ENCODE data around the gene SERTAD1. TPM values are rescaled to one million over a fixed set of nuclear protein-coding genes. Genes with fewer than 3 reads are reported as not detected.

The SERTAD1 gene
- total and polyA plus RNA-seq, 2 of the 4 experiments (the other 2 are of a cell fraction), result 21.1 to 27.4 TPM

DNA sequence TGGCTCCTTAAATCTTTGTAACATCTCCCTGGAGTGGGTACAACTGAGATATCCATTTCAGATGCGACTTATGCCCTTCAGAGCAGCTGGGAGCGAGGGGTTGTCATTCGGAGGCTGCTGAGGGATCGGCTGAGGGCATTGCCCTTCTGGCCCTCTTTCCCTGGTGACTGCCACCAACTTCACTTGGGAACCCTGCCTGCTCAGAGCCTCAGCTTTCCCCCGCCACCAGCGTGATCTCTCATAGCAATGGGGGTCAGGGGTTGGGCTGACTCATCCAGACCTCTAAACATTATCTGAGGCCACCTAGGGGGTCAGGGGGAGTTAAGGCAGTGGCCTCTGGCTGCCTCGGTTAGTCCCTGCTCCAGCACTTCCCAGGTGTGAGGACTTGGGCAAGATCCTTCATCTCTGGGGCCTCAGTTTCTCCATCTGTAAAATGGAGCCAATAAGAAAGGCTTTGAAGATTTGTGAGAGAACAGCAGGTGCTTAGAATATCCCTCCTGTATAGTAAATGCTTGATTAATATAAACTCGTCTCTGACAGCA lies 13.8 kb downstream of the SERTAD1 start:
- peaks cover 2% of the 10 kb centered on the region for H3K4me1 ChIP-seq (ENCODE audit: control insufficient read depth, insufficient read depth, low read length)
- H4K20me1 ChIP-seq (ENCODE audit: insufficient read depth, low read length), result no peaks in the 10 kb centered on the region
- H2BK120ac ChIP-seq (ENCODE audit: low read depth, low read length), result no peak overlapping the region
- H3K4me3 ChIP-seq (ENCODE audit: insufficient read depth, low read depth, low read length), result no peak overlapping the region
- no peaks in the 10 kb centered on the region for H3K79me1 ChIP-seq (ENCODE audit: low read depth in 1 of 2, low read length in 2 of 2)
- no peak overlapping the region for H3K14ac ChIP-seq (replicated peaks; ENCODE audit: low read depth, low read length)
- H3K27me3 ChIP-seq (ENCODE audit: control insufficient read depth, insufficient read depth, low read length), result no peaks in the 10 kb centered on the region
- H4K91ac ChIP-seq (ENCODE audit: insufficient read depth, low read depth, low read length), result no peak overlapping the region
- H2AK5ac ChIP-seq (ENCODE audit: low read depth, low read length), result no peak overlapping the region
- intact Hi-C loops (cut with micrococcal nuclease), result no loop called here
- no peak overlapping the region for H3K18ac ChIP-seq (ENCODE audit: low read depth, low read length)
- H3K9me1 ChIP-seq (ENCODE audit: insufficient read depth, low read length), result peaks cover 9% of the 10 kb centered on the region
- H2AK9ac ChIP-seq (replicated peaks; ENCODE audit: low read depth, low read length, poor library complexity), result peak overlapping the region; percentile 55
- no peak overlapping the region for H4K5ac ChIP-seq (ENCODE audit: low read depth, low read length)
- no peak overlapping the region for H3K4me2 ChIP-seq (ENCODE audit: low read depth, low read length)
- no peak overlapping the region for H3K56ac ChIP-seq (ENCODE audit: extremely low read depth, insufficient read depth, low read length)
- dilution Hi-C loops (cut with HindIII; ENCODE audit: low sequenced_read_pairs, unreplicated experiment), result no loop called here
- ChIA-PET POLR2A (ENCODE audit: unreplicated experiment) (no interaction called here), CTCF (interaction anchor here (1.2 kb wide), 1 partner anchor 9 kb away, joined by 4 read pairs; no protein-coding TSS in a partner anchor)
- TF ChIP-seq FOS (IDR thresholded peaks at IDR 0.05; ENCODE audit: low read depth, low read length), result no peak
- no peak for TF ChIP-seq CHD1 (IDR thresholded peaks at IDR 0.05; ENCODE audit: low read depth, low read length)
- TF ChIP-seq SMC3 (IDR thresholded peaks at IDR 0.05; ENCODE audit: low read depth, low read length), result no peak
- no peak for TF ChIP-seq RCOR1 (IDR thresholded peaks at IDR 0.05; ENCODE audit: insufficient replicate concordance, low read length)
- TF ChIP-seq CEBPB (IDR thresholded peaks at IDR 0.05; ENCODE audit: low read depth, low read length), result no peak
- TF ChIP-seq RAD21 (IDR thresholded peaks at IDR 0.05; ENCODE audit: low read length), result no peak
- TF ChIP-seq USF2 (IDR thresholded peaks at IDR 0.05; ENCODE audit: low read depth, low read length), result no peak
- no peak for TF ChIP-seq RFX5 (IDR thresholded peaks at IDR 0.05; ENCODE audit: low read depth, low read length)
- no peak for TF ChIP-seq ELK1 (IDR thresholded peaks at IDR 0.05; ENCODE audit: borderline replicate concordance, low read depth, low read length)
- TF ChIP-seq BHLHE40 (IDR thresholded peaks at IDR 0.05; ENCODE audit: low read depth, low read length), result no peak
- TF ChIP-seq MAFK (IDR thresholded peaks at IDR 0.05; ENCODE audit: low read depth, low read length), result no peak
- no peak for TF ChIP-seq NFE2L2 (IDR thresholded peaks at IDR 0.05; ENCODE audit: low read depth, low read length)
- TF ChIP-seq POLR2A (IDR thresholded peaks at IDR 0.05; ENCODE audit: low read depth, low read length), result no peak
- H4K8ac ChIP-seq (ENCODE audit: low read depth in 2 of 2, low read length in 2 of 2), result no peak overlapping the region
- no peak overlapping the region for H3K9ac ChIP-seq (ENCODE audit: low read depth, low read length)
- H2BK20ac ChIP-seq (ENCODE audit: low read depth, low read length), result no peak overlapping the region
- WGBS, 2 experiments (ENCODE audit: extremely low coverage in 2 of 2, insufficient read length in 1 of 2), result no CpG with 5 or more reads among the region's 8 CpGs
- H3K23ac ChIP-seq (ENCODE audit: low read depth, low read length), result no peak overlapping the region
- H2BK15ac ChIP-seq (ENCODE audit: low read depth, low read length), result no peak overlapping the region
- DNase-seq (no peak), ATAC-seq (ENCODE audit: low read depth) (no peak)
- H3K9me3 ChIP-seq (ENCODE audit: control insufficient read depth, insufficient read depth, low read length), result no peaks in the 10 kb centered on the region
- no TSS peak for BruUV-seq (replicated peaks)
- H2BK5ac ChIP-seq (ENCODE audit: low read depth, low read length, poor library complexity, severe bottlenecking), result no peak overlapping the region
- H2AFZ ChIP-seq (replicated peaks; ENCODE audit: low read length, poor library complexity), result no peak overlapping the region
- H3K4ac ChIP-seq (ENCODE audit: low read depth, low read length), result 0 out of 2 replicates have a peak overlapping the region, but pooled peaks have one; percentile 35
- no peaks in the 10 kb centered on the region for H3K36me3 ChIP-seq (ENCODE audit: control insufficient read depth, insufficient read depth, low read length)
- in situ Hi-C loops (cut with MboI; ENCODE audit: low sequenced_read_pairs), result no loop called here
- no peak overlapping the region for H3K27ac ChIP-seq (ENCODE audit: insufficient read depth, low read length)

All from IMR-90 (cell line).